Measurements from ENCODE around the gene TRAF3IP3.
A peak's percentile ranks its signal among the peaks of the same experiment; 100 is the strongest.

Gene TRAF3IP3

GRCh38 chr1:209825591-209826434 lies 70.0 kb downstream of the TRAF3IP3 start:
- no peak for DNase-seq (ENCODE audit: low read depth, low spot score)

- DNase-seq (ENCODE audit: low read depth, low spot score): peak; percentile 96
Observed at GRCh38 chr1:209827384-209828262, 71.8 kb downstream of the TRAF3IP3 start, which contains the start of gene UTP25. UTP25 (plus strand) TSS chr1:209827972; CDS start chr1:209828064, 92 bp downstream.

GRCh38 chr1:209829716-209830115 lies 73.9 kb downstream of the TRAF3IP3 start:
- no peak for DNase-seq (ENCODE audit: low read depth, low spot score)

GRCh38 chr1:209830722-209831121 lies 74.9 kb downstream of the TRAF3IP3 start:
- no peak for DNase-seq (ENCODE audit: low read depth, low spot score)

GRCh38 chr1:209831615-209832014 lies 75.8 kb downstream of the TRAF3IP3 start:
- DNase-seq (ENCODE audit: low read depth, low spot score): no peak
